Measurements from ENCODE around the gene PLXNA4. TPM values are rescaled to one million over a fixed set of nuclear protein-coding genes. Genes with fewer than 3 reads are reported as not detected.

The PLXNA4 gene
- total RNA-seq, 1 donor from 2014 or later, result 16.2 TPM

GRCh38 chr7:132417103-132417906 is 159.0 kb downstream of the PLXNA4 start:
- peaks cover 10% of the 10 kb centered on the region for H3K4me1 Mint-ChIP-seq (ENCODE audit: low read depth, unreplicated experiment)
- no peak overlapping the region for H3K27ac Mint-ChIP-seq (ENCODE audit: unreplicated experiment)
- H3K36me3 Mint-ChIP-seq (ENCODE audit: unreplicated experiment), result peaks cover 5% of the 10 kb centered on the region
- H3K9me3 Mint-ChIP-seq (ENCODE audit: unreplicated experiment), result peaks cover 6% of the 10 kb centered on the region
- H3K27me3 Mint-ChIP-seq (ENCODE audit: unreplicated experiment), result no peaks in the 10 kb centered on the region
- H3K4me3 Mint-ChIP-seq (ENCODE audit: unreplicated experiment), result no peak overlapping the region
- no peak for DNase-seq
- TF ChIP-seq CTCF (IDR thresholded peaks at IDR 0.05; ENCODE audit: partially characterized antibody, unreplicated experiment), result no peak

GRCh38 chr7:132416395-132416794 is 159.9 kb downstream of the PLXNA4 start:
- no peak for DNase-seq
- peaks cover 8% of the 10 kb centered on the region for H3K9me3 Mint-ChIP-seq (ENCODE audit: unreplicated experiment)
- TF ChIP-seq CTCF (IDR thresholded peaks at IDR 0.05; ENCODE audit: partially characterized antibody, unreplicated experiment), result no peak
- no peak overlapping the region for H3K27ac Mint-ChIP-seq (ENCODE audit: unreplicated experiment)
- H3K27me3 Mint-ChIP-seq (ENCODE audit: unreplicated experiment), result peaks cover 3% of the 10 kb centered on the region
- no peak overlapping the region for H3K4me3 Mint-ChIP-seq (ENCODE audit: unreplicated experiment)
- peaks cover 10% of the 10 kb centered on the region for H3K4me1 Mint-ChIP-seq (ENCODE audit: low read depth, unreplicated experiment)
- peaks cover 5% of the 10 kb centered on the region for H3K36me3 Mint-ChIP-seq (ENCODE audit: unreplicated experiment)

- DNase-seq, result no peak
- no peak for TF ChIP-seq CTCF (IDR thresholded peaks at IDR 0.05; ENCODE audit: partially characterized antibody, unreplicated experiment)
- no peak overlapping the region for H3K27ac Mint-ChIP-seq (ENCODE audit: unreplicated experiment)
These were observed 161.0 kb downstream of the PLXNA4 start for GRCh38 chr7:132415259-132415658.

GRCh38 chr7:132414857-132415256 is 161.4 kb downstream of the PLXNA4 start:
- H3K36me3 Mint-ChIP-seq (ENCODE audit: unreplicated experiment), result no peaks in the 10 kb centered on the region
- H3K4me3 Mint-ChIP-seq (ENCODE audit: unreplicated experiment), result no peak overlapping the region
- DNase-seq, result no peak
- no peak overlapping the region for H3K27ac Mint-ChIP-seq (ENCODE audit: unreplicated experiment)
- no peak for TF ChIP-seq CTCF (IDR thresholded peaks at IDR 0.05; ENCODE audit: partially characterized antibody, unreplicated experiment)
- H3K4me1 Mint-ChIP-seq (ENCODE audit: low read depth, unreplicated experiment), result peaks cover 8% of the 10 kb centered on the region
- peaks cover 3% of the 10 kb centered on the region for H3K27me3 Mint-ChIP-seq (ENCODE audit: unreplicated experiment)
- peaks cover 4% of the 10 kb centered on the region for H3K9me3 Mint-ChIP-seq (ENCODE audit: unreplicated experiment)

More at GRCh38 chr7:132415259-132415658, 161.0 kb downstream of the PLXNA4 start:
- Mint-ChIP-seq H3K27me3 (ENCODE audit: unreplicated experiment) (peaks cover 3% of the 10 kb centered on the region), H3K4me3 (ENCODE audit: unreplicated experiment) (no peak overlapping the region), H3K36me3 (ENCODE audit: unreplicated experiment) (no peaks in the 10 kb centered on the region), H3K9me3 (ENCODE audit: unreplicated experiment) (peaks cover 4% of the 10 kb centered on the region), H3K4me1 (ENCODE audit: low read depth, unreplicated experiment) (peaks cover 9% of the 10 kb centered on the region)

- no peak for DNase-seq
- no peaks in the 10 kb centered on the region for H3K4me1 Mint-ChIP-seq (ENCODE audit: low read depth, unreplicated experiment)
- TF ChIP-seq CTCF (IDR thresholded peaks at IDR 0.05; ENCODE audit: partially characterized antibody, unreplicated experiment), result no peak
- H3K4me3 Mint-ChIP-seq (ENCODE audit: unreplicated experiment), result no peak overlapping the region
- no peaks in the 10 kb centered on the region for H3K36me3 Mint-ChIP-seq (ENCODE audit: unreplicated experiment)
- peaks cover 4% of the 10 kb centered on the region for H3K9me3 Mint-ChIP-seq (ENCODE audit: unreplicated experiment)
- no peak overlapping the region for H3K27ac Mint-ChIP-seq (ENCODE audit: unreplicated experiment)
- H3K27me3 Mint-ChIP-seq (ENCODE audit: unreplicated experiment), result peaks cover 3% of the 10 kb centered on the region
These were observed 163.8 kb downstream of the PLXNA4 start for GRCh38 chr7:132412435-132412834.
